Coronary artery (tissue), 2 donors: Measurements from ENCODE around the gene CD1C.

Experiments
- DNase-seq: peaks from one replicate; pipeline ENCODE4 v3.0.0-alpha.2; 2017; ENCODE audit warnings: low spot score
- H3K27ac ChIP-seq, 2 donors: fragments of 200-600 bp; sonication (generic); one replicate each; pipeline ENCODE4 v1.5.1; 2016 to 2019
- H3K4me3 ChIP-seq: fragments of 200-600 bp; sonication (generic); 2 replicates; pipeline ENCODE4 v1.5.1; 2016; ENCODE audit warnings: mild to moderate bottlenecking, moderate library complexity
- TF ChIP-seq, protein P1 (sequence below): fragments of 200-600 bp; sonication (generic); IDR thresholded peaks from one replicate; pipeline ENCODE4 v1.5.1; 2019; ENCODE audit warnings: antibody characterized with exemption

Gene CD1C

GRCh38 chr1:158286941-158287346, 2.8 kb upstream of the CD1C start:
- H3K27ac ChIP-seq = no peak overlapping the region
- TF ChIP-seq, protein P1, sequence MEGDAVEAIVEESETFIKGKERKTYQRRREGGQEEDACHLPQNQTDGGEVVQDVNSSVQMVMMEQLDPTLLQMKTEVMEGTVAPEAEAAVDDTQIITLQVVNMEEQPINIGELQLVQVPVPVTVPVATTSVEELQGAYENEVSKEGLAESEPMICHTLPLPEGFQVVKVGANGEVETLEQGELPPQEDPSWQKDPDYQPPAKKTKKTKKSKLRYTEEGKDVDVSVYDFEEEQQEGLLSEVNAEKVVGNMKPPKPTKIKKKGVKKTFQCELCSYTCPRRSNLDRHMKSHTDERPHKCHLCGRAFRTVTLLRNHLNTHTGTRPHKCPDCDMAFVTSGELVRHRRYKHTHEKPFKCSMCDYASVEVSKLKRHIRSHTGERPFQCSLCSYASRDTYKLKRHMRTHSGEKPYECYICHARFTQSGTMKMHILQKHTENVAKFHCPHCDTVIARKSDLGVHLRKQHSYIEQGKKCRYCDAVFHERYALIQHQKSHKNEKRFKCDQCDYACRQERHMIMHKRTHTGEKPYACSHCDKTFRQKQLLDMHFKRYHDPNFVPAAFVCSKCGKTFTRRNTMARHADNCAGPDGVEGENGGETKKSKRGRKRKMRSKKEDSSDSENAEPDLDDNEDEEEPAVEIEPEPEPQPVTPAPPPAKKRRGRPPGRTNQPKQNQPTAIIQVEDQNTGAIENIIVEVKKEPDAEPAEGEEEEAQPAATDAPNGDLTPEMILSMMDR = no peak

DNA sequence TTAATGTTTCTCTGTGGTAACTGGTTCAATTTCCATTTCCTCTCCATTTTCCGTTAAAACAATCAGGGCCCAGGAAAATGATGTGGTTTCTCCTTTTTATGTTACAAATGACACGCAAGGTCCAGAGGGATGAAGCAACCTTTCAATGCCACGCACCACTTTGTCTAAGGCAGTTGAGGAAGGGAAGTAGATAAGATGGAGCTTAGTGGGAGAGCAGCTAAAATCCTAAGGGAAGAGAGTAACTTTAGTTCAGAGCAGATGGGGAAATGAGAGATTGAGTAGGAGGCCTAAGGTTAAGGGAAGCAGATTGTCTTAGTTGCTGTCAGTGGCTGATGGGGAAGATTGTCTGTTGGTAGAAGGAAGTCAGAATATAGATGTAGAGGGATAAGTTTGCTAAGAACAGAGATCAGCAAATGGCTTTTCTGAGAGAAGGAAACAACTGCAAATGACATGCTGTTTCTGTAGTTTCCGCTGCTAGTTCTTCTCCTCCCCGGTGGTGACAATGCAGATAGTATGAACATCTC, 660 bp downstream of the CD1C start:
- no peak overlapping the region for H3K27ac ChIP-seq
- no peak overlapping the region for H3K4me3 ChIP-seq

More at GRCh38 chr1:158286941-158287346, 2.8 kb upstream of the CD1C start:
- H3K4me3 ChIP-seq = no peak overlapping the region
- no peak for DNase-seq

GRCh38 chr1:158295791-158296190, 6.1 kb downstream of the CD1C start:
- Histone ChIP-seq H3K4me3 (no peak overlapping the region), H3K27ac (no peak overlapping the region)
- TF ChIP-seq, protein P1 = no peak
- no peak for DNase-seq

More for the DNA sequence above, 660 bp downstream of the CD1C start:
- TF ChIP-seq, protein P1 = no peak
- no peak for DNase-seq

DNA sequence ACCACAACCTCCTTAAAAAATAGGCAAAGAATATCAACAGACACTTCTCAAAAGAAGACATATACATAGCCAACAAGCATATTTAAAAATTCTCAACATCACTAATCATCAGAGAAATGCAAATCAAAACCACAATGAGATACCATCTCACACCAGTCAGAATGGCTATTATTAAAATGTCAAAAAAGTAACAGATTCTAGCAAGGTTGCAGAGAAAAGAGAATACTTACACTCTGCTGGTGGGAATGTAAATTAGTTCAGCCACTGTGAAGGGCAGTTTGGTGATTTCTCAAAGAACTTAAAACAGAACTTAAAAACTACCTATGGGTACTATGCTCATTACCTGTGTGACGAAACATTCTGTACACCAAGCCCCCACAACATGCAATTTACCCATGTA, 20.9 kb downstream of the CD1C start:
- H3K4me3 ChIP-seq = no peak overlapping the region
- H3K27ac ChIP-seq = no peak overlapping the region
- no peak for DNase-seq
- TF ChIP-seq, protein P1 = no peak

- no peak for DNase-seq
- TF ChIP-seq, protein P1 = no peak
- H3K27ac ChIP-seq = no peak overlapping the region
Measured at GRCh38 chr1:158311066-158311465, 21.3 kb downstream of the CD1C start.

GRCh38 chr1:158323866-158324265, 34.1 kb downstream of the CD1C start:
- DNase-seq = no peak
- TF ChIP-seq, protein P1 = no peak
- Histone ChIP-seq H3K4me3 (no peak overlapping the region), H3K27ac (no peak overlapping the region)

More at GRCh38 chr1:158311066-158311465, 21.3 kb downstream of the CD1C start:
- H3K4me3 ChIP-seq = no peak overlapping the region

GRCh38 chr1:158324395-158324794, 34.7 kb downstream of the CD1C start:
- TF ChIP-seq, protein P1 = no peak
- no peak overlapping the region for H3K27ac ChIP-seq
- no peak for DNase-seq
- no peak overlapping the region for H3K4me3 ChIP-seq
